Thyroid gland (tissue), 4 donors: ENCODE results near the gene GRIA4. TPM values are rescaled to one million over a fixed set of nuclear protein-coding genes. Genes with fewer than 3 reads are reported as not detected.

ENCODE experiments used
- DNase-seq, 2 donors: peaks; one replicate each; pipeline ENCODE4 v3.0.0-alpha.2; 2019
- H3K27ac ChIP-seq, 3 donors: fragments of 200-600 bp; sonication (generic); 1 replicate in 2 of 3; 2 replicates in 1 of 3; pipeline ENCODE4 v1.5.1; 2016 to 2019; ENCODE audit warnings: mild to moderate bottlenecking in 1 of 3, moderate library complexity in 1 of 3
- H3K27me3 ChIP-seq: fragments of 200-600 bp; sonication (generic); one replicate; pipeline ENCODE4 v1.5.1; 2019
- H3K36me3 ChIP-seq, 2 donors: fragments of 200-600 bp; sonication (generic); one replicate each; pipeline ENCODE4 v1.5.1; 2016 to 2019
- H3K4me1 ChIP-seq, 2 donors: fragments of 200-600 bp; sonication (generic); one replicate each; pipeline ENCODE4 v1.5.1; 2017 to 2019
- H3K4me3 ChIP-seq, 3 donors: fragments of 200-600 bp; sonication (generic); replicated peaks in 1 of 3; 1 replicate in 2 of 3; 2 replicates in 1 of 3; pipeline ENCODE4 v1.5.1; 2016; ENCODE audit warnings: mild to moderate bottlenecking in 1 of 3
- H3K9me3 ChIP-seq: fragments of 200-600 bp; sonication (generic); one replicate; pipeline ENCODE4 v1.5.1; 2017
- POLR2A ChIP-seq, 2 donors: fragments of 450-650 bp; IDR thresholded peaks; one replicate each; pipeline ENCODE4 v1.6.1; 2017; ENCODE audit warnings: antibody characterized with exemption in 2 of 2, mild to moderate bottlenecking in 2 of 2, moderate library complexity in 1 of 2
- WGBS, 2 donors: methylation state at CpG; one replicate each; pipeline ENCODE4 v1.1.5; 2017; 5-methylcytosine and 5-hydroxymethylcytosine counted together
- intact Hi-C: fragments of 100-400 bp; cut with DNase I; formaldehyde crosslinking; loops from one replicate; pipeline ENCODE4 v1.15.1; 2023
- total RNA-seq, 4 donors: library from RNA; depleted of rRNA; stranded (reverse); fragments of >200 nt; gene quantifications; one replicate each; pipeline ENCODE4 v1.2.3, GENCODE V29; 2016
- TF ChIP-seq, protein P1 (sequence below), 6 experiments: fragments of 200-600 bp in 3 of 6; fragments of 450-650 bp in 3 of 6; sonication (generic) in 3 of 6; IDR thresholded peaks; one replicate each; pipeline ENCODE4 v1.5.1; 2016 to 2019; ENCODE audit warnings: antibody characterized with exemption in 6 of 6, mild to moderate bottlenecking in 2 of 6, inconsistent platforms in 1 of 6, moderate library complexity in 1 of 6

The GRIA4 gene
- total RNA-seq, 4 donors from 2014 or later = 0.11 TPM; not detected in 3

DNA sequence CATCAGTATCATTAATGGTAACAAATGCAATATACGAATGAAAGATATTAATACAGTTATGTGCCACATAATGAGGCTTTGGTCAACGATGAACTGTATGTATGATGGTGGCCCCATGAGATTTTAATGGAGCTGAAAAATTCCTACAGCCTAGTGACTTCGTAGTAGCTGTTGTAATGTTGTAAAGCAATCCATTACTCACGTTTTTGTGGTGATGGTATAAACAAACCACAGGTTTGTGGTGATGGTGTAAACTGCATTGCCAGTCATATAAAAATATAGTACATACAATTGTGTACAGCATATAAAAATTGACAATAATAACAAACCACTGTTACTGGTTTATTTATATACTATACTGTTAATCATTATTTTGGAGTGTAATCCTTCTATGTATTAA lies 27.4 kb upstream of the GRIA4 start:
- Histone ChIP-seq H3K4me1 (no peaks in the 10 kb centered on the region), H3K9me3 (no peaks in the 10 kb centered on the region), H3K36me3 (no peaks in the 10 kb centered on the region), H3K27ac (no peak overlapping the region), H3K4me3 (no peak overlapping the region), H3K27me3 (no peaks in the 10 kb centered on the region)
- 79 to 82% methylated on average over 4 of the region's 4 CpGs for WGBS, 2 donors
- TF ChIP-seq, protein P1, sequence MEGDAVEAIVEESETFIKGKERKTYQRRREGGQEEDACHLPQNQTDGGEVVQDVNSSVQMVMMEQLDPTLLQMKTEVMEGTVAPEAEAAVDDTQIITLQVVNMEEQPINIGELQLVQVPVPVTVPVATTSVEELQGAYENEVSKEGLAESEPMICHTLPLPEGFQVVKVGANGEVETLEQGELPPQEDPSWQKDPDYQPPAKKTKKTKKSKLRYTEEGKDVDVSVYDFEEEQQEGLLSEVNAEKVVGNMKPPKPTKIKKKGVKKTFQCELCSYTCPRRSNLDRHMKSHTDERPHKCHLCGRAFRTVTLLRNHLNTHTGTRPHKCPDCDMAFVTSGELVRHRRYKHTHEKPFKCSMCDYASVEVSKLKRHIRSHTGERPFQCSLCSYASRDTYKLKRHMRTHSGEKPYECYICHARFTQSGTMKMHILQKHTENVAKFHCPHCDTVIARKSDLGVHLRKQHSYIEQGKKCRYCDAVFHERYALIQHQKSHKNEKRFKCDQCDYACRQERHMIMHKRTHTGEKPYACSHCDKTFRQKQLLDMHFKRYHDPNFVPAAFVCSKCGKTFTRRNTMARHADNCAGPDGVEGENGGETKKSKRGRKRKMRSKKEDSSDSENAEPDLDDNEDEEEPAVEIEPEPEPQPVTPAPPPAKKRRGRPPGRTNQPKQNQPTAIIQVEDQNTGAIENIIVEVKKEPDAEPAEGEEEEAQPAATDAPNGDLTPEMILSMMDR (IDR thresholded peaks at IDR 0.05) = no peak
- TF ChIP-seq POLR2A (IDR thresholded peaks at IDR 0.05) = no peak
- no peak for DNase-seq
- intact Hi-C loops = no loop called here

DNA sequence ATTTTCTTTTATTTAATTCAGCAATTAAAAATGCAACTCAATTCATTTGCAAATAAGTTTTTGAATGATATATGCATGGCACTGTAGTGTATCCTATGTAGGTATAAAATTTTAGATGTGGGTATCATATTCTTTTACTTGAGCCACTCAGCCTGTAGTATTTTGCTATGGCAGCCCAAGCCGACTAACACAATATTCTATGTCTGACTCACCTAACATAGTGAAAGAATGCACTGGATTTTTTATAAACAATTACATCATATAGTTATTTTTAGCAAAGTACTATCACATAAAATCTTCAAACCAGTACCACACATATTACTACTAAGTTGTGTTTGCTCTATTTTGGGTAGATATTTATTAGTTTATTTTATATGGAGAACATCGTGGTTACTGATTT lies 21.9 kb upstream of the GRIA4 start:
- Histone ChIP-seq H3K9me3 (no peaks in the 10 kb centered on the region), H3K36me3 (no peaks in the 10 kb centered on the region), H3K4me3 (no peak overlapping the region), H3K4me1 (no peaks in the 10 kb centered on the region), H3K27me3 (no peaks in the 10 kb centered on the region), H3K27ac (no peak overlapping the region)
- 87 to 88% methylated on average over 2 of the region's 2 CpGs for WGBS, 2 donors
- DNase-seq = no peak
- intact Hi-C loops = no loop called here
- TF ChIP-seq, protein P1 (IDR thresholded peaks at IDR 0.05) = no peak
- no peak for TF ChIP-seq POLR2A (IDR thresholded peaks at IDR 0.05)

DNA sequence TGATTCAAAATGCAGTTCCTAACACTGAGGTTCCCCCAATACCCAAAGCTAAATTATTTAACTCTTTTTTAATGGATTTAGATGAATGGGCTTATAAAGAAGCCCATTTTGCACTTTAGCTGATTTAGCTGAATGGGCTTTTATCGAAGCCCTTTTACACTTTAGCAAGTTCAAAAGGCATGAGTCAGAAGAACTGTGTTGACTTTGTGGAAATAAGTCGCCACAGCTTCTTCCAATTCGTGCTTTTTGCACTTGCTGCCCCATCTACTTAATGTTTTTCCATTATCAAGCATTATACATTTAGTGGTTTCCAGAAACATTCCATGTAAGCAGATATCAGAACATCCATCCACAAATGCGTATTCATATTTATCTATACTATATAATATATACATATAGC lies 20.5 kb upstream of the GRIA4 start:
- H3K4me1 ChIP-seq = no peaks in the 10 kb centered on the region
- WGBS, 2 donors = 84 to 85% methylated on average over 4 of the region's 4 CpGs
- no peak for DNase-seq
- intact Hi-C loops = no loop called here
- no peaks in the 10 kb centered on the region for H3K9me3 ChIP-seq
- no peaks in the 10 kb centered on the region for H3K36me3 ChIP-seq
- H3K27ac ChIP-seq = no peak overlapping the region
- H3K27me3 ChIP-seq = no peaks in the 10 kb centered on the region
- no peak overlapping the region for H3K4me3 ChIP-seq
- TF ChIP-seq POLR2A (IDR thresholded peaks at IDR 0.05) = no peak
- TF ChIP-seq, protein P1 (IDR thresholded peaks at IDR 0.05) = no peak

DNA sequence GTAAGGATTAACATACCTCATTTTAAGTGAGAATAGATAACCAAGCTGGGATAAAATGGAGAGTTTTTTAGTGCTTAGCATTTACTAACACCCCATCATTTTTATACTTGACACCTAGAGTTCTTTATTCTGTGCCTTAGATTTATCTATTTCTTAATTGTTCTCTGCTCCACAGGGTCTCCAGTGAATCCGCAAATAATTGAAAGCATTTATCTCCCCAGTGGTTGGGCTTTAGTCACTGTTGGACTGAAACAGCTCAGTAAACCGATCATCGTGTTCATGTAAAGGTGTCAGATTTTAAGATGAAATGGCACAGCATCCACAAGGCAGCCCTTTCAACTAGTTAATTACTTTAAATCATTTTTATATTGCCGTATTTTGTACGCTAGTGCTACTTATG lies 17.8 kb upstream of the GRIA4 start:
- Histone ChIP-seq H3K9me3 (no peaks in the 10 kb centered on the region), H3K36me3 (no peaks in the 10 kb centered on the region), H3K4me1 (no peaks in the 10 kb centered on the region), H3K27me3 (no peaks in the 10 kb centered on the region), H3K4me3 (no peak overlapping the region), H3K27ac (no peak overlapping the region)
- WGBS, 2 donors = 69 to 77% methylated on average over 5 of the region's 5 CpGs
- TF ChIP-seq, protein P1 (IDR thresholded peaks at IDR 0.05) = no peak
- TF ChIP-seq POLR2A (IDR thresholded peaks at IDR 0.05) = no peak
- no peak for DNase-seq
- intact Hi-C loops = no loop called here

DNA sequence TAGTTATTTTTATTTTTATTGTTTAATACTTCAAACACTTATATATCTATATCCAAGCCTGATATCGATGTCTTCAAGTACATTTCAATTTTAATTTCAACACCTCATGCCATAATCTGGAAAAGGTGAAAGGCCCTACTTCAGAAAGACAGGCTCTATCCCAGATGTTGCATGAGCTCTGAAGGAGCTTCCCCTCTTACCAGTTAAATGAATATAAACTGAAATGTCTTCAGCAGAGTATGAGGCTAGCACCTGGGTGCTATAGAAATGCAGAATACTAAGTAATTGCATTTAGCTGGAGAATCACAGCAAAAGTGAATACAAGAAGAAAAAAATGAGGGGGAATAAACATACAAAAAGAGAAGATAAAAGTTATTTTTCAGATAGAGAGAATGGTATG lies 11.5 kb upstream of the GRIA4 start:
- Histone ChIP-seq H3K27ac (no peak overlapping the region), H3K4me1 (no peaks in the 10 kb centered on the region), H3K27me3 (no peaks in the 10 kb centered on the region), H3K36me3 (no peaks in the 10 kb centered on the region), H3K9me3 (no peaks in the 10 kb centered on the region), H3K4me3 (no peak overlapping the region)
- DNase-seq = no peak
- intact Hi-C loops = no loop called here
- TF ChIP-seq, protein P1 (IDR thresholded peaks at IDR 0.05) = no peak
- no peak for TF ChIP-seq POLR2A (IDR thresholded peaks at IDR 0.05)
- WGBS, 2 donors = 84 to 92% methylated on average over 1 of the region's 1 CpG
